Activated CD4-positive, alpha-beta T cell treated with anti-CD3 and anti-CD28 coated beads, Interleukin-10, Interleukin-2, amounts not matched to agents 100 ng/mL and 50 ng/mL, durations not matched to agents 16 hours and 8 hours (primary cell): ENCODE data around the gene ZFX.
"Not testable (repeated sequence)": the region's sequence is repeated elsewhere in the genome, so short reads cannot be mapped to it uniquely, and the experiment has no call there.

ENCODE experiments used
- DNase-seq: peaks from one replicate; pipeline ENCODE4 v3.0.0-alpha.2; 2020

Gene ZFX

DNA sequence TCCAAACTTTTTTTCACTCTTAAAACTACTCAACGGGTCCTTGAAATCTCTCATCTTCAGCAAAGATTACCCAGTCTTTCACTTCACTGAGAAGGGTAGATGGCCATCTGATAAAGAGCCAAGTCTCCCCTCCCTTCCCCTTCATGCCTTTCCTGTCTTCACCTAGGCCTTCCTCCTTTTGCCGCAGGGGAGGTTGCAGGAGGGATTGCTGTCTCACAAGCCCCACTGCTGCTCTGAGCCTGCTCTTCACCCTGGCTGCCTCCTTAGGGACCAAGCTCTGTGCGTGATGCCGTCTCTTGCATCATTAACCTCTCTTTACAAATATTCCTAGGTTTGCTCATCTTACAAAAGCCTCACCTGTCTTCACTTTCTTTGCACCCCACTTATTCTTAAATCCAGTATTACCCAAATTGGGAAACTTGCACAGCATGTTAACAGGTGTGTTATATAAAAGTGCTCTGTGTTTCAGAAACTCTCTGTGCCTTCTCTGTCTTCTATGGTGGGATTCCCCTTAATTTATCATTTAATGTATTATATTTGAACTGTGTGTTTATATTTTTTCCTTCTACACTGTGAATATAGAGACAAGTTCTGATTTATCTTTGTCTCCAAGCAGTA, 3.8 kb downstream of the ZFX start:
- peak; percentile 32 for DNase-seq

DNA sequence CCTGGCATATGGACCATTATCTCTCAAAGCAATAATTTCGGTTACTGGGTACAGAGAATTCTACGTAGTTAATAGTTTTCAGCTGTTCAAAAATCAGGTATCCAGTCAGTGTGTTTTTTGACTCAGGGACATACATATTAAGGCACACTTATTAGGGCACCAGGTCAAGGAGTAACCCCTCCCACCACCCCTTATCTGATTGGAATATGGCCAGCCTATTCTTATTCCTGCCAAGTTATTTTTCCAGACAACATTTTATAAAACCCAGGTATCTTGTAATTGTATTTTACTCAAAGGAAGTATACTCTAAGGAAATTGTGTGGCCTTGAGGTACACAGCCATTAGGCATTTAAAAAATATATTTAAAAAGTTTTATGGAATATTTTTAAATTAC, 4.3 kb downstream of the ZFX start:
- DNase-seq: no peak

GRCh38 chrX:24154490-24155034, 5.0 kb downstream of the ZFX start:
- DNase-seq: no peak

- DNase-seq: not testable (repeated sequence)
These were observed 6.2 kb downstream of the ZFX start for GRCh38 chrX:24155747-24156146.

DNA sequence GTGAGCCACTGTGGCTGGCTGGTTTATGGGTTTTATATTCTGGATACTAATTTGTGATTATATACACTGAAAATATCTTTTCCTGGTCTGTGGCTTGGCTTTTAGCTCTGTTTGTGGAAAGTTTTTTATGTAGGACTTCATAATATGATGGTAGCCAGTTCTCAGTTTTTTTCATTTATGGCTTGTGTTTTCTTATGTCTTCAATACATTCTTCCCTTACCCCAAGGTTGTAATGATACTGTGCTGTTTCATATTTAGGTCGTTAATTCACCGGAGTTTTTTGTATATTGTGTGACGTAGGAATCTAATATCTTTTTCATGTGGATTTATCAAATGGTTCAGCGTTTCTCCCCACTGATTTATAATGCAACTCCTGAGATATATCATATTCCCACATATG, 6.6 kb downstream of the ZFX start:
- no peak for DNase-seq

- no peak for DNase-seq
These were observed 9.4 kb downstream of the ZFX start for GRCh38 chrX:24158881-24159280.

GRCh38 chrX:24166078-24166477, 16.5 kb downstream of the ZFX start:
- no peak for DNase-seq

GRCh38 chrX:24167719-24168472, 18.4 kb downstream of the ZFX start:
- DNase-seq: no peak

DNA sequence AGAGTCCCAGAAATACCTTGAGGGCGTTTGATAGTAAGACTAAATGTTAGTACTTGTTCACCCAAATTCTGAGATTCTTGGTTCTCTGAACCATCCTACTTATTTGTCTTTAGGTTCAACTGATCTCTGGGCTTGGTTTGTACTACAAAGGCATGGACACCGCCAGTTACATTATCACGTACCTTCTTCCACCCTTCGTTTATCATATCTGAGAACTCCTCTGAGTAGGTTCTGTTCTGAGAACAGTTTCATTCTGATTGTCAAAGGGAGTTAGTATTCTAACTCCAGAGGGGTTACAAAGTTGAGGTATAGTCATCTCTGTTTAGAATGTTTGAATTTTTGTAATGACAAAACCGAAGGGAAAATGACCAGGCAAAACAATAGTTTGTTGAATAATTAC, 19.3 kb downstream of the ZFX start:
- DNase-seq: peak; percentile 86

DNA sequence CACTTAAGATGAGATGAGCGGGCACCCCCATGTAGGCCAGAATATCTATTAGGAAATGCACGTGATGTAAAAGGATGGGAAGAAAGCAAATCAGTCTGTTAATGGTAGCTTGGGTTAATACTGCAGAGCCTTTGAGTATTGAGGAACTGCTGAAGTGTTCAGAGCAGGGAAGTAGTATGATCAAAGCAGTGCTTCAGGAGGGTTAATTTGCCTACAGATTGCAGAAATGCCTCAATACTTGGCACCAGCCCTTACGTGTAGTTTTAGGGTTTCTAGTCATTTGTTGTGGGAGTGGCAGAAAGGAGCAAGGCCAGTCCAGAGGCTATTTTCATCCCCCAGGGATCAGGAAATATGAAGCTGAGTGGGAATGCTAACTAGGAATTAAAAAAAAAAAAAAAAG, 19.7 kb downstream of the ZFX start:
- no peak for DNase-seq

GRCh38 chrX:24173115-24173847, 23.8 kb downstream of the ZFX start:
- DNase-seq: no peak

- peak; percentile 51 for DNase-seq
These were observed 25.7 kb downstream of the ZFX start for GRCh38 chrX:24175276-24175675.

DNA sequence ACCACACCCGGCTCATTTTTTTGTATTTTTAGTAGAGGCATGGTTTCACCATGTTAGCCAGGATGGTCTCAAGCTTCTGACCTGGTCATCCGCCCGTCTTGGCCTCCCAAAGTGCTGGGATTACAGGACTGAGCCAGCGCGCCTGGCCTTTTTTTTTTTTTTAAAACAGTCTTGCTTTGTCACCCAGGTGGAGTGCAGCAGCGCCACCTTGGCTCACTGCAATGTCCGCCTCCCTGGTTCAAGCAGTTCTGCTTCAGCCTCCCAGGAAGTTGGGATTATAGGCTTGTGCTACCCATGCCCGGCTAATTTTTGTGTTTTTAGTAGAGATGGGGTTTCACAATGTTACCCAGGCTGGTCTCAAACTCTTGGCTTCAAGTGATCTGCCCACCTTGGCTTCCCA, 28.9 kb downstream of the ZFX start:
- no peak for DNase-seq

DNA sequence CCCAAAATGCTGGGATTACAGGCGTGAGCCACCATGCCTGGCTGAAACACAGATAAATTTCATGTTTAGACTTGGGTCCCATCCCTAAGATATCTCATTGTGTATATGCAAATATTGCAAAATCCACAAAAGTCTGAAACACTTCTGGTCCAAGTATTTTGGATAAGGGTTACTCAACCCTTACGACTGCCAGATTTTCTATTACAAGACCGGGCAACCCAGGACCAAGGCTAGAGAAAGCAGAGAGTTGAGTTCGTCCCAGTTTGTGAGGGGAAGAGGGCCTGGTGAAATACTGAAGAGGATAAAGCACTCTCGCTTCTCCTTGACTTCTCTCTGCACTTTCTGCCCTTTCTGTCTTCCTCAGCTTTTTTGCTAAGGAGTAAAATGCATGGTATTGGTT, 34.5 kb downstream of the ZFX start:
- DNase-seq: no peak

- no peak for DNase-seq
These were observed 37.0 kb downstream of the ZFX start for GRCh38 chrX:24186483-24186882.

DNA sequence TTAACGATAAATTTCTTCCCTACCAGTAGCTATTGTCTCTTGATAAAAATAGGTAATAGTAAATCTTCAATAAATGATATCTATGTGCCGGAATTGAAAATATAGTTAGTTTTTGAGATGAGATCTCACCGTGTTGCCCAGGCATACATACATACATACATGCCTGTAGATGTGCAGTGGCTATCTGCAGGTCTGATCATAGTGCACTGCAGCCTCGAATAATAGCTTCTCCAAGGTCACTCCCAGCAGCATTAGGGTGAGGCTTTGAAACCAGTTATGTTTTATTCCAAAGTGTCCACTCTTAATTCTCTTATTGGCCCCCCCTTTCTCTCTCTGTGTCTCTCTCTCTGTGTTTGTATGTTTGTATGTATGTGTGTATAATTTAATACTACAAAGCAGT, 37.5 kb downstream of the ZFX start:
- no peak for DNase-seq

- DNase-seq: no peak
These were observed 40.0 kb downstream of the ZFX start for GRCh38 chrX:24189490-24189889.

DNA sequence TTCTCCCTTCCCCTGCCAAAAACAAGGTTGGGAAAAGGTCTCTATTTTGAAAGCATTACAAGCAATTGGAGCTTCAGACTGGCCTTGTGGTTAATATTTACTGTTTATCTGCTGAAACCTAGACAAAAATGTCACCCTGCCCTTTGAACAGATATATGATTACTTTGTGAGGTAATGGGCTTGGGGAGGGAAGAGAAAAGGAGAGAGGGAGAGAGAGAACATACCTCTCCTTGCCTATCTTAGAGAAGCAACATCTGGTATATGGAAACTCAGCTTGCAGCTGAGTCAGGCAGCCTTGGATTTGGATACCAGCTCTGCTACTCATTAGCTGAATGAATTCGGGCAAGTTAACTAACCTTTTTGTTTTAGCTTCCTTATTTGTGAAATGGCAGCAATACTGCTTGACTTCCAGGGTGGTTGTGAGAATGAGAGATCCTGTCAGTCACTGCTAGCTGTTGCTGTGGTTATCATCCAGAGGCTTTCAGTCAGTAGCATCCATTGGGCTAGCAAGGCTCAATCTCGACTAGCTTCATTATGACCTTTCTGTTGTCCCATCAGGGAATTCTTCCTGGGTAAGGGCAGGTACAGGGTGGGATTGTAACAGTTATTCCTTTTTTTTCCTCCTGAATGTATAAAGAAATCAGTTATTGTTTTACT, 41.1 kb downstream of the ZFX start:
- DNase-seq: no peak

DNA sequence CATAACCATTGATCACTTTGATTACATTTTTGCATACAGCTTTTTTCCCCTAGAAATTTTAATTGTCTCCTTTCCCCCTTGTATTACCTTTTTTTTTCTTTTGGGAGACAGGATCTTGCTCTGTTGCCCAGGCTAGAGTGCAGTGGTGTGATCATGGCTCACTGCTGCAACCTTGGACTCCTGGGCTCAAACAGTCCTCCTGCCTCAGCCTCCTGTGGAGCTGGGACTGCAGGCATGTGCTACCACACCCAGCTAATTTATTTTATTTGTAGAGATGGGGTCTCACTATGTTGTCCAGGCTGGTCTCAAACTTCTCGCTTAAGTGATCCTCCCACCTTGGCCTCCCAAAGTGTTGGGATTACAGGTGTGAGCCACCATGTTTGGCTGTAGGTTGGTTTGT, 47.0 kb downstream of the ZFX start:
- no peak for DNase-seq

GRCh38 chrX:24198101-24198500, 48.6 kb downstream of the ZFX start:
- DNase-seq: no peak

- no peak for DNase-seq
These were observed 50.6 kb downstream of the ZFX start for GRCh38 chrX:24200133-24200532.

DNA sequence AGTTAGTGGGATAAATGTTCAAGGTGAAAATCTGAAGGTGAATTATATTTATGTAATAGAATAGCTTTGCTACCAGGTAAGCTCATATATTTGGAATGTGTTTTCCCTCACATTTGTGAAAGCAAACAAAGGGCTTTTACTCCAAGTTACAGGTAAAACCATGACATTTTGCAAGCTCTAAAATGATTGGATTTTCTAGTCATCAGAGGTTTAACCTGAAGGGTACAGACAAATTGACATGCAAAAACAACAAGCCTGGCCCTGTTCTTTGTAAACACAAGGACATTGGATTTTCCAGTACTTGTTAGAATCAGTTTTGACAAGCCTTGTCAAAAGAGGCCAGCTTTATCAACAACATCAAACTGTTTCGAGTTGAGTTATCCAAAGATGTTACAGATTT, 51.7 kb downstream of the ZFX start:
- no peak for DNase-seq

DNA sequence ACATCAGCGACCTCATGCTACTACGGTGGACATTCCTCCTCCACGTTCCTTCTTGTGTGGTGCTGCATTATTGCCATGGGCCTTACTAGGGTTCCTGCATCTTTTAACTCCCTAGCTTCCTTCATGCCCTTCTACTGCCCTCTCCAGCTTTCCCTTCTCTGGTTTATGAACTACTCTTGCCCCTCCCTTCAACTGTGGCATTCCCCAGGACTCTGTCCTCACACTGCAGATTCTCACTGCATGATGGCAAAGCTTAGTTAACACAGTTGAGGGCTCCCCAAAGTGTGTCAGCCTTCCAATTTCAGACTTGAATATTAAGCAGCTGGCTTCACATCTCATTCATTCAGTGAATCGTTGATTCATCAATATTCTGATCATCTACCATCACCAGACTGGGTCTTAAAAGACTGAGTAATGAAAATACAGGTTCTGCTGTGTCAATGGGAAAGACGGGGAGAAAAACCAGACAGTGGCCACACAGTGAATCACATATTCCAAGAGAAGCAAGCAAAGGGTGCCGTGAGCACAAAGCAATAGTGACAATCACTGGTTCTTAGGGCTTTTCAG, 53.0 kb downstream of the ZFX start:
- DNase-seq: peak; percentile 18
